ENCODE data around the gene MXRA7.
A peak's percentile ranks its signal among the peaks of the same experiment; 100 is the strongest.

Gene MXRA7

DNA sequence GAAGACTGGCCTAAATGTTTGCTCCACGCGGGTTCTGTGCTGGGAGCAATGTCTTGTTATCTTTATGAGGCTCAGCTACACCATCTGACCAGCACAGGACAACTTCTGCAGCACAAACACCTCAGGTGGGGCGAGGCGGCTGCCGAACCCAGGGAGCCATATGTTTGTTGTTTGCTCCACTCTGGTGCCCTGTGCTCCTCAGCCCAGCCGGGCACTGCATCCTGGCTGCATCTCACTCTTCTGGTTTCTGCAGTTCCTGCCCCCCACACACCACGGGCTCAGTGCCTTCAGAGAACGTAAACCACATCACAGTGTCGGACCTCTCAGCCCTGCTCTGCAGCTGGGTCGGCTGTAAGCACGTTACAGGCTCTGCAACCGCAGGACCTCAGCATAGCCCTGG lies 32.4 kb downstream of the MXRA7 start:
- TF ChIP-seq, protein P1, sequence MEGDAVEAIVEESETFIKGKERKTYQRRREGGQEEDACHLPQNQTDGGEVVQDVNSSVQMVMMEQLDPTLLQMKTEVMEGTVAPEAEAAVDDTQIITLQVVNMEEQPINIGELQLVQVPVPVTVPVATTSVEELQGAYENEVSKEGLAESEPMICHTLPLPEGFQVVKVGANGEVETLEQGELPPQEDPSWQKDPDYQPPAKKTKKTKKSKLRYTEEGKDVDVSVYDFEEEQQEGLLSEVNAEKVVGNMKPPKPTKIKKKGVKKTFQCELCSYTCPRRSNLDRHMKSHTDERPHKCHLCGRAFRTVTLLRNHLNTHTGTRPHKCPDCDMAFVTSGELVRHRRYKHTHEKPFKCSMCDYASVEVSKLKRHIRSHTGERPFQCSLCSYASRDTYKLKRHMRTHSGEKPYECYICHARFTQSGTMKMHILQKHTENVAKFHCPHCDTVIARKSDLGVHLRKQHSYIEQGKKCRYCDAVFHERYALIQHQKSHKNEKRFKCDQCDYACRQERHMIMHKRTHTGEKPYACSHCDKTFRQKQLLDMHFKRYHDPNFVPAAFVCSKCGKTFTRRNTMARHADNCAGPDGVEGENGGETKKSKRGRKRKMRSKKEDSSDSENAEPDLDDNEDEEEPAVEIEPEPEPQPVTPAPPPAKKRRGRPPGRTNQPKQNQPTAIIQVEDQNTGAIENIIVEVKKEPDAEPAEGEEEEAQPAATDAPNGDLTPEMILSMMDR (IDR thresholded peaks at IDR 0.05; ENCODE audit: unreplicated experiment in 3 of 3): no peak
- peaks cover 31% of the 10 kb centered on the region for H3K4me1 Mint-ChIP-seq
- H3K9me3 Mint-ChIP-seq: no peaks in the 10 kb centered on the region
- no peak overlapping the region for H3K27ac Mint-ChIP-seq
- H3K27me3 Mint-ChIP-seq (ENCODE audit: low read depth): no peaks in the 10 kb centered on the region
- H3K36me3 Mint-ChIP-seq (ENCODE audit: low read depth): peaks cover 4% of the 10 kb centered on the region
- no peak overlapping the region for H3K4me3 Mint-ChIP-seq

DNA sequence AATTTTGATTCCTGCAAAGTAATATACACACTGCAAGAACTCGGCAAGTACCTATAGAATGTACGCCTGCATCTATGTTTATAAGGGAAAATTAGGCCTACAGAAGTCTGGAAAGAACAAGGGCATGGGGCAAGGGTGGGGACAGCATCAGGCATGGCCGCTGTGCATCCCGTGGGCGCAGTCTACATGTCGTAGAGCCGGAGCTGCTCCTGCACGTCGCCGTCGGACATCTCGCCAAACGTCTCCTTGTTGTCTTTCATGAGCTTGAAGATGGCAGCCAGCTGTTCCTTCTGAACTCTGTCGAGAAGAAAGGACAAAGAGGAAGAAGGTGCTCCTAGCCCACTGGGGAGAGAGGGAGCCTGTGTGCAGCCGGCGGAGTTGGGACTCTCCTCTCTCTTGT lies 33.4 kb downstream of the MXRA7 start:
- Mint-ChIP-seq H3K36me3 (ENCODE audit: low read depth) (peaks cover 4% of the 10 kb centered on the region), H3K27ac (no peak overlapping the region), H3K27me3 (ENCODE audit: low read depth) (no peaks in the 10 kb centered on the region), H3K9me3 (no peaks in the 10 kb centered on the region), H3K4me3 (no peak overlapping the region), H3K4me1 (peaks cover 27% of the 10 kb centered on the region)
- TF ChIP-seq, protein P1 (IDR thresholded peaks at IDR 0.05; ENCODE audit: unreplicated experiment in 3 of 3): no peak

DNA sequence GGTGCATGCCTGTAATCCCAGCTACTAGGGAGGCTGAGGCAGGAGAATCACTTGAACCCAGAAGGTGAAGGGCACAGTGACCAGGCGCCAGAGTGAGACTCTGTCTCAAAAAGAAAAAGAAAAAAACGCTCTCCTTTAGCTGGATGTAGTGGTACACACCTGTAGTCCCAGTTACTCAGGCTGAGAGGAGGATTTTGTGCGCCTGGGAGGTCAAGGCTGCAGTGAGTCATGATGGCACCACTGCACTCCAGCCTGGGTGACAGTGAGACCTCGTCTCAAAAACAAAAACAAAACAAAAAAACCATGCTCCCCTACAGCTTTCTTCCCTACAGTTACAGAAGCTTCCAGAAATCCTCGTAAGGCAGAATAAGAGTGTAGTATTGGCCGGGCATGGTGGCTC lies 34.1 kb downstream of the MXRA7 start:
- H3K27ac Mint-ChIP-seq: no peak overlapping the region
- TF ChIP-seq, protein P1 (IDR thresholded peaks at IDR 0.05; ENCODE audit: unreplicated experiment in 3 of 3): no peak
- H3K27me3 Mint-ChIP-seq (ENCODE audit: low read depth): no peaks in the 10 kb centered on the region
- H3K4me3 Mint-ChIP-seq: no peak overlapping the region
- peaks cover 27% of the 10 kb centered on the region for H3K4me1 Mint-ChIP-seq
- H3K36me3 Mint-ChIP-seq (ENCODE audit: low read depth): peaks cover 4% of the 10 kb centered on the region
- no peaks in the 10 kb centered on the region for H3K9me3 Mint-ChIP-seq

DNA sequence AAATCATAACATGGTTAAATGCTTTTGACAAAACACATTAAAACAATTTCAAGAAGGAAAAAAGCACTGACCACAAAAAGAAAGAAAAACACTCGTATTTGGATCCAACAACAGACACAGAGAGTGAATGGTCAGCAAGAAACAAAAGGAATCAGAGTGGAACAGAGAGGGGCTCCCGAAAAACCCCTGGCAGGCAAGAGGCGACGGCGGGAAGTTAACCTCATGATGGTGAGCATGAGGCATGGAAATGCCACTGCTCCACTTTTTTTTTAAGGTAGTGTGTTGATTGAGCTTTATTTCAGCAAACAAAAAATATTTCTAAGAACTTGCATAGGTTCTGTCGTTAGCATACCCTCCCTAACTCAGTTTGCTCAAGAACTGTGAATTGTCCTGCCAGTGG lies 35.1 kb downstream of the MXRA7 start:
- H3K27ac Mint-ChIP-seq: no peak overlapping the region
- no peaks in the 10 kb centered on the region for H3K27me3 Mint-ChIP-seq (ENCODE audit: low read depth)
- TF ChIP-seq, protein P1 (IDR thresholded peaks at IDR 0.05; ENCODE audit: unreplicated experiment in 3 of 3): no peak
- H3K4me3 Mint-ChIP-seq: no peak overlapping the region
- no peaks in the 10 kb centered on the region for H3K9me3 Mint-ChIP-seq
- peaks cover 27% of the 10 kb centered on the region for H3K4me1 Mint-ChIP-seq
- peaks cover 4% of the 10 kb centered on the region for H3K36me3 Mint-ChIP-seq (ENCODE audit: low read depth)

DNA sequence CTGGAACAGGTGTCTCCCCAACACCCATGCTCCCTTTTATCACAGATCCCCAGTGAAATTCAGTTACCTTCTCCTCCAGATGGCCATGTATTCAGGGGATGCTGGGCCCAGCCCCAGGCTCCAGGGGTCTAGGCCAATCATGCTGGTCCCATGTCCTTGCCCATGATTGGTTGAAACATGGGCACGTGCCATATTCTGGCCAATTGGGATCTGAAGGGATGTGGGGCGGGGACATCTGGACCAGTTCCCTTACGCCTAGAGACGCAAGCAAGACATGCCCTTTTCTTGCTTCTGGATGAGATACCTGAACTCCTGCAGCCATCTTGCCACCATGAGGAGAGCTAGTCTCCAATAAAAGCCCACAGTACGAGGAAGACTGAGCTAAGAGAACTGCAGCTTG lies 36.2 kb downstream of the MXRA7 start:
- Mint-ChIP-seq H3K27ac (no peak overlapping the region), H3K4me1 (peaks cover 28% of the 10 kb centered on the region), H3K27me3 (ENCODE audit: low read depth) (no peaks in the 10 kb centered on the region), H3K9me3 (no peaks in the 10 kb centered on the region), H3K4me3 (no peak overlapping the region), H3K36me3 (ENCODE audit: low read depth) (peaks cover 4% of the 10 kb centered on the region)
- TF ChIP-seq, protein P1 (IDR thresholded peaks at IDR 0.05; ENCODE audit: unreplicated experiment in 3 of 3): no peak

DNA sequence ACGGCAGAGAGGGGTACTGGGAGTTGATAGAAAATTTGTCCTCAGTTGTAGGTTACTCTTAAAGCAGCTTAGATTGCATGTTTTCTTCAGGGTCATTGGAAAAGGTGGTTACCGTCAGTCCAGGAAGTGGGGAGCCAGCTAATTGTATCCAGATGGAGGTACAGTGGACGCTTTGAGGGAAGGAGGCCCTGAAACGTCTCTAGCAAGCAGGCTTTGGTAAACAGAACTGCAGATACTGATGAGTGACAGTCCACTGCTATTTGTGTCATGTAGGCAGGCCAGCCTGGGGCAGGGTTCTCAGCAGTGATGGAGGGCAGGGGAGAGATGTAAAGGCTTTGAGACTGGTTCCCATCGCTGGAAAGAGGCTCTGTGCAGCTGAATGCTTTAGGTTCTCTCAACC lies 37.0 kb downstream of the MXRA7 start:
- Mint-ChIP-seq H3K27ac (peak overlapping the region; percentile 62 to 81 (median 79)), H3K36me3 (ENCODE audit: low read depth) (peaks cover 4% of the 10 kb centered on the region)

More for the DNA sequence above, 37.0 kb downstream of the MXRA7 start:
- Mint-ChIP-seq H3K4me1 (peaks cover 28% of the 10 kb centered on the region), H3K4me3 (peak overlapping the region; percentile 87 to 94 (median 94)), H3K9me3 (no peaks in the 10 kb centered on the region), H3K27me3 (ENCODE audit: low read depth) (no peaks in the 10 kb centered on the region)
- TF ChIP-seq, protein P1 (IDR thresholded peaks at IDR 0.05; ENCODE audit: unreplicated experiment in 3 of 3): no peak

All from nephron (organoid).